ENCODE measurements around the gene PRDM16. TPM values are rescaled to one million over a fixed set of nuclear protein-coding genes. Genes with fewer than 3 reads are reported as not detected.

PRDM16 gene
- total RNA-seq, 1 donor from 2014 or later, result 12.9 TPM

- intact Hi-C loops (cut with DNase I), result no loop called here
These were observed 137.7 kb downstream of the PRDM16 start for GRCh38 chr1:3206696-3207095.

GRCh38 chr1:3207217-3207848 lies 138.3 kb downstream of the PRDM16 start:
- no peak for DNase-seq (ENCODE audit: low spot score)
- intact Hi-C loops (cut with DNase I), result no loop called here

More at GRCh38 chr1:3206696-3207095, 137.7 kb downstream of the PRDM16 start:
- DNase-seq (ENCODE audit: low spot score), result no peak

- intact Hi-C loops (cut with DNase I), result no loop called here
- no peak for DNase-seq (ENCODE audit: low spot score)
These were observed 139.8 kb downstream of the PRDM16 start for GRCh38 chr1:3208819-3209200.

- intact Hi-C loops (cut with DNase I), result no loop called here
- no peak for DNase-seq (ENCODE audit: low spot score)
These were observed 140.2 kb downstream of the PRDM16 start for GRCh38 chr1:3209201-3209600.

GRCh38 chr1:3211582-3212375 lies 142.8 kb downstream of the PRDM16 start:
- intact Hi-C loops (cut with DNase I), result no loop called here
- no peak for DNase-seq (ENCODE audit: low spot score)

GRCh38 chr1:3212453-3213355 lies 143.7 kb downstream of the PRDM16 start:
- intact Hi-C loops (cut with DNase I), result no loop called here

GRCh38 chr1:3213730-3214129 lies 144.7 kb downstream of the PRDM16 start:
- intact Hi-C loops (cut with DNase I), result no loop called here
- DNase-seq (ENCODE audit: low spot score), result no peak

More at GRCh38 chr1:3212453-3213355, 143.7 kb downstream of the PRDM16 start:
- no peak for DNase-seq (ENCODE audit: low spot score)

- intact Hi-C loops (cut with DNase I), result no loop called here
- DNase-seq (ENCODE audit: low spot score), result no peak
These were observed 146.4 kb downstream of the PRDM16 start for GRCh38 chr1:3215198-3216014.

- intact Hi-C loops (cut with DNase I), result no loop called here
- DNase-seq (ENCODE audit: low spot score), result no peak
These were observed 147.0 kb downstream of the PRDM16 start for GRCh38 chr1:3216015-3216391.

- DNase-seq (ENCODE audit: low spot score), result no peak
- intact Hi-C loops (cut with DNase I), result no loop called here
These were observed 148.2 kb downstream of the PRDM16 start for GRCh38 chr1:3217181-3217641.

GRCh38 chr1:3217979-3218679 lies 149.1 kb downstream of the PRDM16 start:
- no peak for DNase-seq (ENCODE audit: low spot score)
- intact Hi-C loops (cut with DNase I), result no loop called here

GRCh38 chr1:3219005-3219790 lies 150.2 kb downstream of the PRDM16 start:
- DNase-seq (ENCODE audit: low spot score), result peak; percentile 84
- intact Hi-C loops (cut with DNase I), result no loop called here

GRCh38 chr1:3219791-3220467 lies 150.9 kb downstream of the PRDM16 start:
- intact Hi-C loops (cut with DNase I), result no loop called here
- DNase-seq (ENCODE audit: low spot score), result no peak

- no peak for DNase-seq (ENCODE audit: low spot score)
- intact Hi-C loops (cut with DNase I), result no loop called here
These were observed 152.4 kb downstream of the PRDM16 start for GRCh38 chr1:3221112-3222041.

- DNase-seq (ENCODE audit: low spot score), result no peak
- intact Hi-C loops (cut with DNase I), result no loop called here
These were observed 153.2 kb downstream of the PRDM16 start for GRCh38 chr1:3222042-3222692.

GRCh38 chr1:3225661-3226060 lies 156.7 kb downstream of the PRDM16 start:
- DNase-seq (ENCODE audit: low spot score), result no peak
- intact Hi-C loops (cut with DNase I), result no loop called here

Data from cardiac septum (tissue), 1 donor.